Skeletal muscle satellite cell (primary cell): ENCODE measurements around the gene ATF2.

Experiments
- H3K27me3 ChIP-seq: 2 replicates; pipeline ENCODE4 v1.7.0; 2013; ENCODE audit warnings: low read length; ENCODE audit not compliant: control insufficient read depth, insufficient read depth
- H3K36me3 ChIP-seq: 2 replicates; pipeline ENCODE4 v1.7.0; 2013; ENCODE audit warnings: mild to moderate bottlenecking, control low read depth, low read length; ENCODE audit not compliant: insufficient read depth
- H3K4me1 ChIP-seq: 2 replicates; pipeline ENCODE4 v1.7.0; 2013; ENCODE audit warnings: low read length; ENCODE audit not compliant: control insufficient read depth, insufficient read depth
- H3K4me2 ChIP-seq: 2 replicates; pipeline ENCODE4 v1.7.0; 2013; ENCODE audit warnings: mild to moderate bottlenecking, low read length
- H3K4me3 ChIP-seq: 2 replicates; pipeline ENCODE4 v1.7.0; 2013; ENCODE audit warnings: low read length
- H3K9ac ChIP-seq: 2 replicates; pipeline ENCODE4 v1.7.0; 2013; ENCODE audit warnings: mild to moderate bottlenecking, low read depth, low read length, moderate library complexity
- H3K9me3 ChIP-seq: replicated peaks from 2 replicates; pipeline ENCODE4 v1.7.0; 2013; ENCODE audit warnings: mild to moderate bottlenecking, control low read depth, low read length

The ATF2 gene

DNA sequence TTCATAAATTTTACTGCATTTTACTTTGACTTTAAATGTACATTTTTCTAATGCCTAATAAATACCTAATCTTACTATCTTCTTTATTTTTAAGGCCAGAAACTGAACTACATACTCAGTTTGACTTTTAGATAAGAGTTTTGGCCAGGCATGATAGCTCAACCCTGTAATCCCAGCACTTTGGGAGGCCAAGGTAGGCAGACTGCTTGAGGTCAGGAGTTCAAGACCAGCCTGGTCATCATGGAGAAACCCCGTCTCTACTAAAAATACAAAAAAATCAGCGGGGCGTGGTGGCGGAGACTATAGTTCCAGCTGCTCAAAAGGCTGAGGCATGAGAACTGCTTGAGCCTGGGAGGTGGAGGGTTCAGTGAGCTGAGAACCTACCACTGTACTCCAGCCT lies 9.1 kb downstream of the ATF2 start:
- H3K9me3 ChIP-seq, result no peaks in the 10 kb centered on the region
- peaks cover 13% of the 10 kb centered on the region for H3K4me1 ChIP-seq
- H3K4me3 ChIP-seq, result no peak overlapping the region
- H3K4me2 ChIP-seq, result no peak overlapping the region
- H3K27me3 ChIP-seq, result no peaks in the 10 kb centered on the region
- H3K9ac ChIP-seq, result no peak overlapping the region
- peaks cover 4% of the 10 kb centered on the region for H3K36me3 ChIP-seq

GRCh38 chr2:175156534-175156933 lies 11.5 kb downstream of the ATF2 start:
- Histone ChIP-seq H3K4me2 (no peak overlapping the region), H3K9ac (no peak overlapping the region), H3K36me3 (peaks cover 4% of the 10 kb centered on the region), H3K4me3 (no peak overlapping the region), H3K4me1 (peaks cover 23% of the 10 kb centered on the region), H3K9me3 (no peaks in the 10 kb centered on the region), H3K27me3 (no peaks in the 10 kb centered on the region)

DNA sequence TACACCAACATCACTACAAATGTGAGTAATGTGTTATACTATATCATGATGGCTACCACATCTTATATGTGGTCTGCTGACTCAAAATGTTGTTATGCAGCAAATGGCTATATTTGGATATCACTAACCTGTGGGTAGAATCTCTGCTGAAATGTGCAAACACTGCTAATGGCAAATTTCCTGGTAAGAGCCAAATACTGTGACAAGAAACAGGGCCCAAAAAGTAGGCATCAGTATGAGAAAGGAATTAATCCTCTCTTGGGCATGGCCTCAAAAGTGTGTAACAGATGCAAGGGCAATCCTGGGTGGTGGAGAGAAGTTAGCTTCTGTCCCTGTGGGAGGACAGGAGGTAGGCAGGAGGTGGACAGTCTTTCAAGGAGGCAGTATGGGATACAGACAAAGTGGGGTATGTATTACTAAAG lies 13.3 kb downstream of the ATF2 start:
- Histone ChIP-seq H3K9me3 (no peaks in the 10 kb centered on the region), H3K36me3 (peaks cover 8% of the 10 kb centered on the region), H3K9ac (no peak overlapping the region), H3K4me1 (peaks cover 23% of the 10 kb centered on the region), H3K4me2 (peak overlapping the region; percentile 43), H3K27me3 (no peaks in the 10 kb centered on the region), H3K4me3 (no peak overlapping the region)

- Histone ChIP-seq H3K9ac (no peak overlapping the region), H3K27me3 (no peaks in the 10 kb centered on the region), H3K4me3 (no peak overlapping the region), H3K4me1 (peaks cover 28% of the 10 kb centered on the region), H3K9me3 (no peaks in the 10 kb centered on the region), H3K4me2 (no peak overlapping the region), H3K36me3 (peaks cover 11% of the 10 kb centered on the region)
Observed at GRCh38 chr2:175152242-175152641, 15.8 kb downstream of the ATF2 start.

DNA sequence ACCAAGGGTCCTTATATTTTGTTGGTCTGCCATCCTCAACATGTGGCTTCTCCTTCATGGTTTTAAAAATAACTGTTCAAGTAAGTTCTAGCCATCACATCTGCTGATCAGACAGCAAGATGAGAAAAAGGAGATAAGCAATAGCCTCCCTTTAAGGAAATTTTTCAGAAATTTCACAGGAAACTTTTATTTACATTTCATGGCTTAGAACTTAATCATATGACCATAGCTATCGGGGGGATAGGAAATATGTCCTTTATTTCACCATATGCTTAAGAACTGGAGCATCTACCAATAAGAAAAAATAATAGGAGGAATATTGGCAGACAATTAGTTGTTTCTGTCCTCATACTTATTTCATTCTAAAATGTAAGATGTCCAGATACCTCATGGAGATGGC lies 16.2 kb downstream of the ATF2 start:
- Histone ChIP-seq H3K4me1 (peaks cover 28% of the 10 kb centered on the region), H3K9me3 (no peaks in the 10 kb centered on the region), H3K36me3 (peaks cover 11% of the 10 kb centered on the region), H3K4me3 (no peak overlapping the region), H3K27me3 (no peaks in the 10 kb centered on the region), H3K9ac (no peak overlapping the region), H3K4me2 (no peak overlapping the region)

GRCh38 chr2:175147186-175147585 lies 20.8 kb downstream of the ATF2 start:
- H3K4me2 ChIP-seq, result no peak overlapping the region
- H3K27me3 ChIP-seq, result no peaks in the 10 kb centered on the region
- H3K9ac ChIP-seq, result no peak overlapping the region
- peaks cover 11% of the 10 kb centered on the region for H3K4me1 ChIP-seq
- no peak overlapping the region for H3K4me3 ChIP-seq
- no peaks in the 10 kb centered on the region for H3K9me3 ChIP-seq
- peaks cover 19% of the 10 kb centered on the region for H3K36me3 ChIP-seq

- Histone ChIP-seq H3K4me1 (peaks cover 9% of the 10 kb centered on the region), H3K9me3 (no peaks in the 10 kb centered on the region), H3K4me2 (no peak overlapping the region), H3K4me3 (no peak overlapping the region), H3K27me3 (no peaks in the 10 kb centered on the region), H3K9ac (no peak overlapping the region), H3K36me3 (peaks cover 14% of the 10 kb centered on the region)
Observed at GRCh38 chr2:175143678-175144077, 24.3 kb downstream of the ATF2 start.

DNA sequence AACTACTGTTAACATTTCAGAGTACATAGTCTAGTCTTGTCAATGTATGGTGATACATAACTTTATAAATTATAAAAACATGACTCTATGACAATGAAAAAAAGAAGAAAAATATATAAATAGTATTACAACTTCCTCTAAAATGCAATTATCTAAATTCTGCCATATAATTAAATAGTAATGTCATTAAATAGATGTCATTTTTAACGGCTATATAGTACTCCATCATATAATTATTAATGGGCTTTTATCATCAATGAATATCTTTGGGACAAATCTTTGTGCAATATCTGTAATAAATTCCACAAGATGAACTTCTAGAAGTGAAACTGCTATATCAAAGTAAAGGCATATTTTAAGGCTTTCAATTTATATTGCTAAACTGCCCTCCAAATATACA lies 24.8 kb downstream of the ATF2 start:
- Histone ChIP-seq H3K4me1 (peaks cover 9% of the 10 kb centered on the region), H3K27me3 (no peaks in the 10 kb centered on the region), H3K9ac (no peak overlapping the region), H3K4me3 (no peak overlapping the region), H3K9me3 (no peaks in the 10 kb centered on the region), H3K4me2 (no peak overlapping the region), H3K36me3 (peaks cover 14% of the 10 kb centered on the region)

DNA sequence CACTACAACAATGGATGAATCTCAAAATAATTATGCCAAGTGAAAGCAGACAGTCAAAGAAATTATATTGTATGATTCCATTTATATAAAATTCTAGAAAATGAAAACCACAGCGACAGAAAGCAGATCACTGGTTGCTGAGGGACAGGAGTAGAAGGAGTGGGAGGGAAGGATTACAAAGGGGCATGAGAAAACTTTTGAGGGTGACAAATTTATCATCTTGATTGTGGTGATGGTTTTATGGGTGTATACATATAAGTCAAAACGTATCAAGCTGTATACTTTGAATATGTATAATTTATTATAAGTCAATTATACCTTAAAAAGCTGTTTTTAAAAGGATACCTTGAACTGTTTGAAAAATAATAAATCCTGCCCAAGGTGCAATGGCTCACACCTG lies 27.7 kb downstream of the ATF2 start:
- peaks cover 23% of the 10 kb centered on the region for H3K36me3 ChIP-seq
- no peaks in the 10 kb centered on the region for H3K9me3 ChIP-seq
- H3K4me3 ChIP-seq, result no peak overlapping the region
- H3K4me1 ChIP-seq, result peaks cover 4% of the 10 kb centered on the region
- H3K9ac ChIP-seq, result no peak overlapping the region
- no peaks in the 10 kb centered on the region for H3K27me3 ChIP-seq
- H3K4me2 ChIP-seq, result no peak overlapping the region

DNA sequence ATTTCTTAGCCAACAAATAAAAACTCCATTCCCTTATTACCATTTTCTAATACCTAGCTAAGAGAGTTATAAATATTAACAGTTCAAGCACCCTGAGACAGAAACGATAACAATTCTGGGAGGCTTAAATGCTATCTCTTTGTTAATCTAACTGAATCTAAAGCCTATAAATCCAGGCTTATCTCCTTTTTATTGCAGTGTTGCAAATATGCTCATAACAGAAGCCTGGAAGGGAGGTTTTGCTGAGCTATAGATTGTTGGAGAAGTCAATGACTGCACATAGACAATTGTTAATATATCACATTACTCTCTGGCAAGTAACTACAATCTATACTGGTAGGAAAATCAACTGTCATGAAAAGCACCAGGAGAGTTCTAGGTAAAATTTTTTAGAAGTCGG lies 30.2 kb downstream of the ATF2 start:
- H3K36me3 ChIP-seq, result peaks cover 12% of the 10 kb centered on the region
- no peak overlapping the region for H3K9ac ChIP-seq
- no peaks in the 10 kb centered on the region for H3K27me3 ChIP-seq
- no peak overlapping the region for H3K4me3 ChIP-seq
- no peaks in the 10 kb centered on the region for H3K9me3 ChIP-seq
- no peak overlapping the region for H3K4me2 ChIP-seq
- H3K4me1 ChIP-seq, result peaks cover 4% of the 10 kb centered on the region

DNA sequence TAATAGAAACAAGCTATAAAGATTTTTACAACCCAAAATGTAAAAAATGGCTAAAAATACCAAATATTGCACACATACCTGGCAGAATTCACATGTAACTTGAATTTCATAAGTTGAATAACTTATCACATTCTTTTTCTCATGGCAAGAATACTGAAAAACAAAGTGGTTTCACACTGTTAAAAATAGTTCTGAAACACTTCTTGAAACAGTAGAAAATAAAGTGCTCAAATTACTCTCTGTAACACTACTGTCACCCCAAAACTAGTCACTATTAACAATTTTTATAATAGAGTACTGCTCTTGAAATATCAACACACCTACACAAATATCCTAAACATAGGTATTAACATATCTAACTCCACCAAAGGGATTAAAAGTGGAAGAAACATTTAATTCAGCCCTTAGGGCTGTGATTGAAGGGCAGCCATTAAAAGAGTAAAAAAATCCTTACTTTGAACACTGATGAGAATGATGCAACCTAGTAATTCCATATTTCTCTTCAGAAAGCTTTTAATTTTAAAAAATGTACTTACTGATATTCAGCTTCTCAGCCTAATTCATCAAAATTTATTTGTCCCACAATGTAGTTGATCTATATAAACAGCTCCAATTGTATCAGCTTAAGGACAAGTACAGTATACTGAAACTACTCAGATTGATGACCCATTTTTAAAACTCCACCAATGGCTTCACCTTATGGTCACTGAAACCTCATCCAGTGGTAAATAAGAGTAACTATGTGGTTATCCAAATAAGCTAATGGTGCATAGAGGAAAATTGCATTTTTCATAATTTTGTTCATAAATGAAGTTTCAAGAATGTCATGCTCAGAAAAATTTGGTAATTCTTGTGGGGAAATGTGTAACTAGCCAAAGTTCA lies 31.4 kb downstream of the ATF2 start:
- Histone ChIP-seq H3K27me3 (no peaks in the 10 kb centered on the region), H3K4me2 (no peak overlapping the region), H3K9me3 (no peaks in the 10 kb centered on the region), H3K4me3 (no peak overlapping the region), H3K4me1 (peaks cover 4% of the 10 kb centered on the region), H3K9ac (no peak overlapping the region), H3K36me3 (peaks cover 12% of the 10 kb centered on the region)

- H3K36me3 ChIP-seq, result peaks cover 12% of the 10 kb centered on the region
Observed at GRCh38 chr2:175135862-175136261, 32.1 kb downstream of the ATF2 start.

More at GRCh38 chr2:175135862-175136261, 32.1 kb downstream of the ATF2 start:
- H3K9ac ChIP-seq, result no peak overlapping the region
- H3K27me3 ChIP-seq, result no peaks in the 10 kb centered on the region
- no peak overlapping the region for H3K4me2 ChIP-seq
- H3K9me3 ChIP-seq, result no peaks in the 10 kb centered on the region
- H3K4me3 ChIP-seq, result no peak overlapping the region
- peaks cover 4% of the 10 kb centered on the region for H3K4me1 ChIP-seq
